GM12878 (cell line): ENCODE results near the gene HIRA. TPM values are rescaled to one million over a fixed set of nuclear protein-coding genes. Genes with fewer than 3 reads are reported as not detected.

Source experiments
- ATAC-seq: fragments of 200-7000 bp; cut with Tn5 transposase; 3 replicates; pipeline ENCODE4 v1.9.1; 2020; ENCODE audit warnings: mild to moderate bottlenecking, moderate library complexity
- BruUV-seq: library from RNA; stranded (reverse); fragments of 400-500 nt; replicated peaks from 2 replicates; lab custom pipeline; 2021; lab: Mats Ljungman, UMichigan
- CTCF ChIA-PET: fragments of 300-600 bp; sonication (Branson Sonifier 250); formaldehyde crosslinking; extraction: SDS; loops from one replicate; lab custom pipeline; 2021; ENCODE audit warnings: inconsistent platforms; lab: Yijun Ruan, JAX
- POLR2A ChIA-PET: fragments of 350-600 bp; formaldehyde crosslinking; extraction: SDS; loops from one replicate; lab custom pipeline; 2021; ENCODE audit warnings: inconsistent platforms; lab: Charles Lee
- RAD21 ChIA-PET: fragments of 300-600 bp; sonication (Branson Sonifier 250); formaldehyde crosslinking; loops from one replicate; lab custom pipeline; 2023; ENCODE audit warnings: antibody characterized with exemption; ENCODE audit not compliant: unreplicated experiment; lab: Charles Lee
- SMC1A ChIA-PET: fragments of 300-600 bp; sonication (Branson Sonifier 250); formaldehyde crosslinking; loops from one replicate; lab custom pipeline; 2023; ENCODE audit not compliant: unreplicated experiment, uncharacterized antibody; lab: Charles Lee
- DNase-seq: peaks from one replicate; pipeline ENCODE4 v3.0.0-alpha.2; 2011; ENCODE audit warnings: low read depth, low spot score
- FAIRE-seq: peaks from 3 replicates; lab custom pipeline; 2011; peaks lifted over from hg19 to GRCh38; lab: Jason Lieb, UNC
- H2AFZ ChIP-seq: 2 replicates; pipeline ENCODE4 v1.6.0; 2011; ENCODE audit warnings: low read depth, low read length, control low read depth; ENCODE audit not compliant: control insufficient read depth
- H3K27ac ChIP-seq: 2 replicates; pipeline ENCODE4 v1.5.1; 2011; ENCODE audit warnings: control low read depth; ENCODE audit not compliant: control insufficient read depth, insufficient read depth
- H3K27me3 ChIP-seq, 2 experiments: replicated peaks in 1 of 2; 2 replicates each; pipeline versions ENCODE4 v1.6.0 to v1.6.1; 2011; ENCODE audit warnings: low read length in 1 of 2; ENCODE audit not compliant: control insufficient read depth in 2 of 2, insufficient read depth in 2 of 2
- H3K36me3 ChIP-seq, 2 experiments: 2 replicates each; pipeline ENCODE4 v1.5.1; 2011; ENCODE audit warnings: low read length in 1 of 2; ENCODE audit not compliant: control insufficient read depth in 2 of 2, insufficient read depth in 2 of 2
- H3K4me1 ChIP-seq: 2 replicates; pipeline ENCODE4 v1.6.1; 2011; ENCODE audit warnings: mild to moderate bottlenecking, low read length, moderate library complexity, mixed read lengths; ENCODE audit not compliant: control insufficient read depth, insufficient read depth
- H3K4me2 ChIP-seq: 2 replicates; pipeline ENCODE4 v1.6.0; 2011; ENCODE audit warnings: control low read depth; ENCODE audit not compliant: control insufficient read depth, insufficient read depth
- H3K4me3 ChIP-seq: fragments of 200-600 bp; sonication (generic); 2 replicates; pipeline ENCODE4 v1.5.1; 2016
- H3K79me2 ChIP-seq: 2 replicates; pipeline ENCODE4 v1.6.0; 2011; ENCODE audit warnings: low read length; ENCODE audit not compliant: control insufficient read depth, insufficient read depth
- H3K9ac ChIP-seq: 2 replicates; pipeline ENCODE4 v1.8.0; 2011; ENCODE audit warnings: low read length, control low read depth, mixed read lengths; ENCODE audit not compliant: control insufficient read depth, insufficient read depth
- H3K9me3 ChIP-seq: replicated peaks from 3 replicates; pipeline ENCODE4 v1.5.1; 2011; ENCODE audit warnings: mild to moderate bottlenecking, low read length; ENCODE audit not compliant: control insufficient read depth, insufficient read depth
- H4K20me1 ChIP-seq: 2 replicates; pipeline ENCODE4 v1.6.0; 2011; ENCODE audit not compliant: control insufficient read depth, insufficient read depth
- MTA2 ChIP-seq: fragments of 450-650 bp; IDR thresholded peaks from 2 replicates; pipeline ENCODE4 v1.6.1; 2016; ENCODE audit warnings: low read depth, mild to moderate bottlenecking, moderate library complexity
- RAD21 ChIP-seq: IDR thresholded peaks from 2 replicates; pipeline ENCODE4 v1.6.1; 2011; ENCODE audit warnings: mild to moderate bottlenecking, low read depth, low read length, moderate library complexity; ENCODE audit not compliant: insufficient read depth
- SREBF2 ChIP-seq: IDR thresholded peaks from 2 replicates; pipeline ENCODE4 v1.6.1; 2012; ENCODE audit warnings: mild to moderate bottlenecking, low read length
- TCF12 ChIP-seq: IDR thresholded peaks from 2 replicates; pipeline ENCODE4 v1.6.1; 2011; ENCODE audit warnings: low read depth, mild to moderate bottlenecking, low read length
- WRNIP1 ChIP-seq: IDR thresholded peaks from 2 replicates; pipeline ENCODE4 v1.6.1; 2011; ENCODE audit warnings: low read depth, low read length, improper control_type of control experiment, borderline replicate concordance
- WGBS: methylation state at CpG from one replicate; pipeline ENCODE4 v1.1.6; 2016; ENCODE audit warnings: low lambda C conversion rate; ENCODE audit not compliant: insufficient replicate concordance, insufficient coverage; ENCODE audit errors: missing lambda C conversion rate; 5-methylcytosine and 5-hydroxymethylcytosine counted together
- in situ Hi-C: fragments of 300-500 bp; cut with MboI; formaldehyde crosslinking; loops from 9 replicates; pipeline ENCODE4 v1.14.3; 2018; ENCODE audit warnings: mixed read lengths
- intact Hi-C: fragments of 100-400 bp; cut with micrococcal nuclease; formaldehyde crosslinking; loops from one replicate; pipeline ENCODE4 v1.14.2; 2022; ENCODE audit not compliant: unreplicated experiment
- polyA plus RNA-seq, 11 experiments: library from polyadenylated mRNA; depleted of rRNA in 4 of 11; unstranded in 6 of 11; stranded (reverse) in 5 of 11; fragments of >200 nt; fragmentation: Nextera tagmentation in 4 of 11; fragmentation: Illumina TruSeq in 1 of 11; extraction: Ambion mirVana in 4 of 11; extraction: Trizol in 1 of 11; gene quantifications; 1 replicate in 1 of 11; 2 replicates in 10 of 11; pipeline versions ENCODE4 v1.2.1 to v1.2.3, GENCODE V29; 2011 to 2016; ENCODE audit warnings: inconsistent platforms in 2 of 11, missing spikeins in 2 of 11, low read depth in 1 of 11
- total RNA-seq, 4 experiments: library from RNA; depleted of rRNA in 3 of 4; stranded (reverse); fragments of >200 nt in 3 of 4; fragmentation: Illumina TruSeq in 1 of 4; extraction: Trizol in 1 of 4; gene quantifications; 2 replicates each; pipeline versions ENCODE4 v1.2.1 to v1.2.3, GENCODE V29; 2013 to 2021
- TF ChIP-seq, protein P1 (sequence below): fragments of 450-650 bp; conservative IDR thresholded peaks from 2 replicates; pipeline ENCODE4 v1.6.1; 2017; ENCODE audit warnings: mild to moderate bottlenecking, moderate library complexity
- TF ChIP-seq, protein P2 (sequence below): IDR thresholded peaks from 2 replicates; pipeline ENCODE4 v1.6.1; 2012; ENCODE audit warnings: improper control_type of control experiment, low read depth, low read length; ENCODE audit not compliant: insufficient replicate concordance

HIRA gene
- total and polyA plus RNA-seq, 10 of the 15 experiments (the other 5 are each of a cell fraction or from before 2014, with no cell fraction given), result 0.34 to 32.7 (median 14.5) TPM

- in situ Hi-C loops, result no loop called here
- ChIA-PET CTCF (interaction anchor here (0.6 to 1.1 kb wide), 4 partner anchors 10 to 22 kb away, joined by 3 to 4 read pairs (median 3); no protein-coding TSS in a partner anchor), SMC1A (no interaction called here), POLR2A (no interaction called here), RAD21 (no interaction called here)
- Histone ChIP-seq H4K20me1 (no peaks in the 10 kb centered on the region), H2AFZ (no peak overlapping the region), H3K4me1 (no peaks in the 10 kb centered on the region), H3K27ac (no peak overlapping the region), H3K4me3 (no peak overlapping the region), H3K4me2 (no peak overlapping the region), H3K79me2 (no peaks in the 10 kb centered on the region; the same call in 1 of the 2 replicates), H3K9ac (no peak overlapping the region), H3K9me3 (no peaks in the 10 kb centered on the region), H3K27me3 (no peaks in the 10 kb centered on the region), H3K36me3 (peaks cover 21 to 31% of the 10 kb centered on the region in 2 experiments; a peak in 3 of 4 replicates)
- DNase-seq (no peak), FAIRE-seq (no peak), ATAC-seq (no peak)
- WGBS, result 100% methylated on average over 3 of the region's 3 CpGs
- TF ChIP-seq, protein P1, sequence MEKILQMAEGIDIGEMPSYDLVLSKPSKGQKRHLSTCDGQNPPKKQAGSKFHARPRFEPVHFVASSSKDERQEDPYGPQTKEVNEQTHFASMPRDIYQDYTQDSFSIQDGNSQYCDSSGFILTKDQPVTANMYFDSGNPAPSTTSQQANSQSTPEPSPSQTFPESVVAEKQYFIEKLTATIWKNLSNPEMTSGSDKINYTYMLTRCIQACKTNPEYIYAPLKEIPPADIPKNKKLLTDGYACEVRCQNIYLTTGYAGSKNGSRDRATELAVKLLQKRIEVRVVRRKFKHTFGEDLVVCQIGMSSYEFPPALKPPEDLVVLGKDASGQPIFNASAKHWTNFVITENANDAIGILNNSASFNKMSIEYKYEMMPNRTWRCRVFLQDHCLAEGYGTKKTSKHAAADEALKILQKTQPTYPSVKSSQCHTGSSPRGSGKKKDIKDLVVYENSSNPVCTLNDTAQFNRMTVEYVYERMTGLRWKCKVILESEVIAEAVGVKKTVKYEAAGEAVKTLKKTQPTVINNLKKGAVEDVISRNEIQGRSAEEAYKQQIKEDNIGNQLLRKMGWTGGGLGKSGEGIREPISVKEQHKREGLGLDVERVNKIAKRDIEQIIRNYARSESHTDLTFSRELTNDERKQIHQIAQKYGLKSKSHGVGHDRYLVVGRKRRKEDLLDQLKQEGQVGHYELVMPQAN, result no peak
- TF ChIP-seq RAD21 (peak; percentile 17; the same call in 1 of the 2 replicates), MTA2 (no peak), WRNIP1 (no peak), SREBF2 (no peak), TCF12 (no peak)
- TF ChIP-seq, protein P2, sequence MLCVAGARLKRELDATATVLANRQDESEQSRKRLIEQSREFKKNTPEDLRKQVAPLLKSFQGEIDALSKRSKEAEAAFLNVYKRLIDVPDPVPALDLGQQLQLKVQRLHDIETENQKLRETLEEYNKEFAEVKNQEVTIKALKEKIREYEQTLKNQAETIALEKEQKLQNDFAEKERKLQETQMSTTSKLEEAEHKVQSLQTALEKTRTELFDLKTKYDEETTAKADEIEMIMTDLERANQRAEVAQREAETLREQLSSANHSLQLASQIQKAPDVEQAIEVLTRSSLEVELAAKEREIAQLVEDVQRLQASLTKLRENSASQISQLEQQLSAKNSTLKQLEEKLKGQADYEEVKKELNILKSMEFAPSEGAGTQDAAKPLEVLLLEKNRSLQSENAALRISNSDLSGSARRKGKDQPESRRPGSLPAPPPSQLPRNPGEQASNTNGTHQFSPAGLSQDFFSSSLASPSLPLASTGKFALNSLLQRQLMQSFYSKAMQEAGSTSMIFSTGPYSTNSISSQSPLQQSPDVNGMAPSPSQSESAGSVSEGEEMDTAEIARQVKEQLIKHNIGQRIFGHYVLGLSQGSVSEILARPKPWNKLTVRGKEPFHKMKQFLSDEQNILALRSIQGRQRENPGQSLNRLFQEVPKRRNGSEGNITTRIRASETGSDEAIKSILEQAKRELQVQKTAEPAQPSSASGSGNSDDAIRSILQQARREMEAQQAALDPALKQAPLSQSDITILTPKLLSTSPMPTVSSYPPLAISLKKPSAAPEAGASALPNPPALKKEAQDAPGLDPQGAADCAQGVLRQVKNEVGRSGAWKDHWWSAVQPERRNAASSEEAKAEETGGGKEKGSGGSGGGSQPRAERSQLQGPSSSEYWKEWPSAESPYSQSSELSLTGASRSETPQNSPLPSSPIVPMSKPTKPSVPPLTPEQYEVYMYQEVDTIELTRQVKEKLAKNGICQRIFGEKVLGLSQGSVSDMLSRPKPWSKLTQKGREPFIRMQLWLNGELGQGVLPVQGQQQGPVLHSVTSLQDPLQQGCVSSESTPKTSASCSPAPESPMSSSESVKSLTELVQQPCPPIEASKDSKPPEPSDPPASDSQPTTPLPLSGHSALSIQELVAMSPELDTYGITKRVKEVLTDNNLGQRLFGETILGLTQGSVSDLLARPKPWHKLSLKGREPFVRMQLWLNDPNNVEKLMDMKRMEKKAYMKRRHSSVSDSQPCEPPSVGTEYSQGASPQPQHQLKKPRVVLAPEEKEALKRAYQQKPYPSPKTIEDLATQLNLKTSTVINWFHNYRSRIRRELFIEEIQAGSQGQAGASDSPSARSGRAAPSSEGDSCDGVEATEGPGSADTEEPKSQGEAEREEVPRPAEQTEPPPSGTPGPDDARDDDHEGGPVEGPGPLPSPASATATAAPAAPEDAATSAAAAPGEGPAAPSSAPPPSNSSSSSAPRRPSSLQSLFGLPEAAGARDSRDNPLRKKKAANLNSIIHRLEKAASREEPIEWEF, result no peak
- BruUV-seq, result no TSS peak
- intact Hi-C loops, result no loop called here
These were observed 25.2 kb downstream of the HIRA start for GRCh38 chr22:19406281-19406811.
